SH-SY5Y (cell line): ENCODE results near the gene SPP2.

Experiments used
- GATA2 ChIP-seq: IDR thresholded peaks from 2 replicates; pipeline ENCODE4 v1.6.1; 2011; ENCODE audit warnings: mild to moderate bottlenecking, low read depth, low read length
- GATA3 ChIP-seq: IDR thresholded peaks from 2 replicates; pipeline ENCODE4 v1.6.1; 2011; ENCODE audit warnings: low read depth, mild to moderate bottlenecking, low read length, moderate library complexity

DNA sequence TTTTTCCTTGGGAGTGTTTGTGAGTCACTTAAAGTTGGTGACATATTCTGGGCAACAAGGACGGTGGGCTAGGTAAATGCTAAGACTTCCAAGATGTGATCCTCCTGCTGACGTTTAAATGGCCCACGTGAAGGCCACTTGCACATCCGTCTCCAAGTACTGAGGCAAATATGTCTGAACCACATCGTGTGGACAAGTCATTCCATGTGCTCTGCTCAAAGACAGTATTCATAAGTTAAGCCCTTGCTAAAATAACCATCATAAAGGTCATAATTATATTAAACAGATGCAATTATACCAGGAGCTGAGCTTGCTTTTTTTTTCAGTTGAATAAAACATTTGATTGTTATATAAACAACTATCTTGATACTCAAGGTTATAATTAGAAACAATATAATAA is 44.8 kb downstream of the SPP2 start:
- TF ChIP-seq GATA3, result no peak
- no peak for TF ChIP-seq GATA2
